SK-N-MC (cell line): Measurements from ENCODE around the gene LHFPL2.

Experiments
- EZH2 ChIP-seq: fragments of 200-600 bp; sonication (generic); IDR thresholded peaks from one replicate; pipeline ENCODE4 v1.6.1; 2017; ENCODE audit warnings: antibody characterized with exemption
- FOXP2 ChIP-seq: optimal IDR thresholded peaks from 2 replicates; pipeline ENCODE3; 2011; ENCODE audit warnings: mild to moderate bottlenecking, moderate library complexity; ENCODE audit not compliant: insufficient read depth; ENCODE audit errors: extremely low read length, control extremely low read depth

DNA sequence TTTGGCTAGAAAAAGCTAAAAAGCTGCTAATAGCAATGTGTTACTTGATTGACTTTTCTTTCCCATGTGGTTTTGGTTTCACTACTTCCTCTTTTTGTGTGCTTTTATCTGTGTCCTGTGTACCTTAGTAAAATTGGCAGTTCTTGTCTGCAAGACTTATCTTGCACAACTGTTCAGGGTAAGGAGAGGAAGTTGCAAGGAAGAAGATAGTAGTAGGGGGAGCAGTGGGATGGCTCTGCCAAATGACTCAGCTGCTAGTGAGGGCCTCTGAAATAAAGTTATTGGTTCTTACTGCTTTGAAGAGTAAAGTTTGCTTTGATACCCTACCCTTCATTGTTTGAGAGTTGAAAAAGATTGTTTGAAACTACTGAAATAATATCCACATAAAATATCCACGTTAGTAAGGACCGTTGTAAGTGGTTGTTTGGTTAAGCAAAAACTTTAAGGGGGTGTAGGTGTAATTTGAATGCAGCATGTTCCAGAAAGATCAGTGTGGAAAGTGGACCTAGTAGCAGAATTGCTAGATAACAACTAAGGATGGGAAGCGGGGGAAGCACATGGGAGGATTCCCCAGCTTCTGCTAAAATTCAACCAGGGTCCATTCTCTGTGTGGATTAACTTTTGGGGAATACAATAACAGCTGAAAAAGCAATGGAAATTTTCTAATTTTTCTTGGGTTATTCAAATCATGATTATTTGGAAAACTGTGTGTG is 164.6 kb downstream of the LHFPL2 start:
- TF ChIP-seq FOXP2 (no peak), EZH2 (no peak)
